Neural crest cell (in vitro differentiated cells): ENCODE results near the gene CDKN2D. TPM values are rescaled to one million over a fixed set of nuclear protein-coding genes. Genes with fewer than 3 reads are reported as not detected.
A peak's percentile ranks its signal among the peaks of the same experiment; 100 is the strongest.

ENCODE experiments used
- DNase-seq: peaks from one replicate; pipeline ENCODE4 v3.0.0; 2021; ENCODE audit warnings: low read depth, mixed read lengths, low spot score
- H3K27ac Mint-ChIP-seq: one replicate; pipeline ENCODE4 v1.8.0; 2021; ENCODE audit warnings: mild to moderate bottlenecking, mixed read lengths; ENCODE audit not compliant: unreplicated experiment
- H3K27me3 Mint-ChIP-seq: 2 replicates; pipeline ENCODE4 v1.8.0; 2021; ENCODE audit warnings: low read depth, mild to moderate bottlenecking, mixed read lengths
- H3K36me3 Mint-ChIP-seq: 2 replicates; pipeline ENCODE4 v1.8.0; 2021; ENCODE audit warnings: low read depth, mild to moderate bottlenecking, mixed read lengths
- H3K4me1 Mint-ChIP-seq: 2 replicates; pipeline ENCODE4 v1.8.0; 2021; ENCODE audit warnings: mixed read lengths
- H3K4me3 Mint-ChIP-seq: one replicate; pipeline ENCODE4 v1.8.0; 2021; ENCODE audit warnings: mild to moderate bottlenecking, mixed read lengths
- H3K9me3 Mint-ChIP-seq: 2 replicates; pipeline ENCODE4 v1.8.0; 2021; ENCODE audit warnings: mixed read lengths
- CTCF ChIP-seq: fragments of 200-600 bp; sonication (generic); conservative IDR thresholded peaks from 2 replicates; pipeline ENCODE4 v1.5.0; 2021; ENCODE audit warnings: antibody characterized with exemption, mild to moderate bottlenecking
- total RNA-seq: library from RNA; stranded (reverse); gene quantifications from 2 replicates; pipeline ENCODE4 v1.2.1, GENCODE V29; 2021

CDKN2D gene
- total RNA-seq, 1 donor from 2014 or later: 8.7 TPM

- TF ChIP-seq CTCF: no peak
- Mint-ChIP-seq H3K27ac (no peak overlapping the region), H3K4me3 (peak overlapping the region; percentile 96), H3K4me1 (peaks cover 43% of the 10 kb centered on the region), H3K27me3 (peaks cover 4% of the 10 kb centered on the region), H3K36me3 (no peaks in the 10 kb centered on the region), H3K9me3 (no peaks in the 10 kb centered on the region)
- DNase-seq: no peak
These were observed 1.9 kb downstream of the CDKN2D start for GRCh38 chr19:10566658-10567410.

GRCh38 chr19:10566408-10566657 is 2.4 kb downstream of the CDKN2D start:
- Mint-ChIP-seq H3K27ac (no peak overlapping the region), H3K4me1 (peaks cover 43% of the 10 kb centered on the region), H3K36me3 (peaks cover under 1% of the 10 kb centered on the region), H3K27me3 (peaks cover 4% of the 10 kb centered on the region), H3K4me3 (peak overlapping the region; percentile 96), H3K9me3 (no peaks in the 10 kb centered on the region)
- no peak for TF ChIP-seq CTCF
- DNase-seq: no peak

- H3K27me3 Mint-ChIP-seq: peaks cover 4% of the 10 kb centered on the region
- H3K27ac Mint-ChIP-seq: peak within 1 kb of the TSS; percentile 95
- peak; percentile 99 for DNase-seq
- H3K4me1 Mint-ChIP-seq: peaks cover 43% of the 10 kb centered on the region
- peaks cover 4% of the 10 kb centered on the region for H3K36me3 Mint-ChIP-seq
- H3K4me3 Mint-ChIP-seq: peak within 1 kb of the TSS; percentile 96
- peak; percentile 58 for TF ChIP-seq CTCF
- no peaks in the 10 kb centered on the region for H3K9me3 Mint-ChIP-seq
These were observed 3.0 kb downstream of the CDKN2D start, which contains the start of gene KRI1 for GRCh38 chr19:10565567-10566407. TSS of gene KRI1 (minus strand) at chr19:10566010. CDS start at chr19:10565999, 11 bp downstream.

GRCh38 chr19:10565028-10565566 is 3.7 kb downstream of the CDKN2D start:
- Mint-ChIP-seq H3K36me3 (peaks cover 4% of the 10 kb centered on the region), H3K4me1 (peaks cover 43% of the 10 kb centered on the region), H3K9me3 (no peaks in the 10 kb centered on the region), H3K27me3 (peaks cover 4% of the 10 kb centered on the region), H3K27ac (peak overlapping the region; percentile 90), H3K4me3 (peak overlapping the region; percentile 96)
- TF ChIP-seq CTCF: no peak
- DNase-seq: no peak

- Mint-ChIP-seq H3K27ac (no peak overlapping the region), H3K4me3 (no peak overlapping the region), H3K27me3 (no peaks in the 10 kb centered on the region), H3K9me3 (no peaks in the 10 kb centered on the region), H3K36me3 (peaks cover 7% of the 10 kb centered on the region), H3K4me1 (peaks cover 29% of the 10 kb centered on the region)
- no peak for TF ChIP-seq CTCF
- no peak for DNase-seq
These were observed 6.2 kb downstream of the CDKN2D start for GRCh38 chr19:10562609-10563008.
